ENCODE results near the gene ELOVL5. TPM values are rescaled to one million over a fixed set of nuclear protein-coding genes. Genes with fewer than 3 reads are reported as not detected.

Gene ELOVL5
- total and polyA plus RNA-seq, 2 experiments from 2014 or later, result 83.3 to 180 TPM

DNA sequence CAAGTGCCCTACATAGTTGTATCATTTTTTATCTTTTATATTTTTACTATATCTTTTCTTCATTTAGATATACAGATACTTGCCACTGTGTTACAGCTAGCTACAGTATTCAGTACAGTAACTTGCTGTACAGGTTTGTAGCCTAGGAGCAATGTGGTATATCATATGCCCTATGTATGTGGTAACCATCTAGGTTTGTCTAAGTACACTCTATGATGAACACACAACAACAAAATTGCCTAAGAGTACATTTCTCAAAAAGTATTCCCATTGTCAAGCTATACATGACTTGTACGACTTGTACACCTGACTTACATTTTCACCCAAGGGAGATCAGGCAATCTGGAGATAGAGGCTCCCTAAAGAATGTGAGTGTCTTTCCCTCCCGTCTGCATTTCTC lies 8.2 kb downstream of the ELOVL5 start:
- ATAC-seq (no peak), DNase-seq (ENCODE audit: low spot score) (no peak)
- Histone ChIP-seq H3K27me3 (ENCODE audit: insufficient read depth) (no peaks in the 10 kb centered on the region), H2AFZ (no peak overlapping the region), H4K20me1 (replicated peaks; ENCODE audit: insufficient read depth) (peaks cover 79% of the 10 kb centered on the region), H3K27ac (ENCODE audit: low read depth) (no peak overlapping the region), H3K4me2 (no peak overlapping the region), H3K9me2 (ENCODE audit: insufficient read depth) (no peaks in the 10 kb centered on the region), H3K4me1 (ENCODE audit: insufficient read depth) (peaks cover 29% of the 10 kb centered on the region), H3K36me3 (ENCODE audit: insufficient read depth) (no peaks in the 10 kb centered on the region; the same call in 1 of the 2 replicates), H3F3A (replicated peaks; ENCODE audit: low read depth) (no peaks in the 10 kb centered on the region), H3K79me2 (replicated peaks; ENCODE audit: insufficient read depth) (peaks cover 100% of the 10 kb centered on the region), H3K4me3 (no peak overlapping the region)
- Mint-ChIP-seq H3K4me1 (peaks cover 45% of the 10 kb centered on the region), H3K36me3 (ENCODE audit: low read depth) (peaks cover 11% of the 10 kb centered on the region; the same call in 2 of the 3 replicates), H3K27ac (no peak overlapping the region), H3K9me3 (no peaks in the 10 kb centered on the region), H3K4me3 (no peak overlapping the region), H3K27me3 (ENCODE audit: insufficient read depth, low read depth, poor library complexity) (peaks cover 8% of the 10 kb centered on the region)
- no peak for TF ChIP-seq EZH2 (IDR thresholded peaks at IDR 0.05; ENCODE audit: low read depth, unreplicated experiment)
- TF ChIP-seq EZH2phosphoT487 (IDR thresholded peaks at IDR 0.05; ENCODE audit: unreplicated experiment), result no peak
- TF ChIP-seq POLR2AphosphoS5 (IDR thresholded peaks at IDR 0.05; ENCODE audit: low read depth), result no peak
- TF ChIP-seq, protein P1, sequence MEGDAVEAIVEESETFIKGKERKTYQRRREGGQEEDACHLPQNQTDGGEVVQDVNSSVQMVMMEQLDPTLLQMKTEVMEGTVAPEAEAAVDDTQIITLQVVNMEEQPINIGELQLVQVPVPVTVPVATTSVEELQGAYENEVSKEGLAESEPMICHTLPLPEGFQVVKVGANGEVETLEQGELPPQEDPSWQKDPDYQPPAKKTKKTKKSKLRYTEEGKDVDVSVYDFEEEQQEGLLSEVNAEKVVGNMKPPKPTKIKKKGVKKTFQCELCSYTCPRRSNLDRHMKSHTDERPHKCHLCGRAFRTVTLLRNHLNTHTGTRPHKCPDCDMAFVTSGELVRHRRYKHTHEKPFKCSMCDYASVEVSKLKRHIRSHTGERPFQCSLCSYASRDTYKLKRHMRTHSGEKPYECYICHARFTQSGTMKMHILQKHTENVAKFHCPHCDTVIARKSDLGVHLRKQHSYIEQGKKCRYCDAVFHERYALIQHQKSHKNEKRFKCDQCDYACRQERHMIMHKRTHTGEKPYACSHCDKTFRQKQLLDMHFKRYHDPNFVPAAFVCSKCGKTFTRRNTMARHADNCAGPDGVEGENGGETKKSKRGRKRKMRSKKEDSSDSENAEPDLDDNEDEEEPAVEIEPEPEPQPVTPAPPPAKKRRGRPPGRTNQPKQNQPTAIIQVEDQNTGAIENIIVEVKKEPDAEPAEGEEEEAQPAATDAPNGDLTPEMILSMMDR (conservative IDR thresholded peaks at IDR 0.05; ENCODE audit: low read depth in 2 of 2), result no peak
- TF ChIP-seq, protein P2, sequence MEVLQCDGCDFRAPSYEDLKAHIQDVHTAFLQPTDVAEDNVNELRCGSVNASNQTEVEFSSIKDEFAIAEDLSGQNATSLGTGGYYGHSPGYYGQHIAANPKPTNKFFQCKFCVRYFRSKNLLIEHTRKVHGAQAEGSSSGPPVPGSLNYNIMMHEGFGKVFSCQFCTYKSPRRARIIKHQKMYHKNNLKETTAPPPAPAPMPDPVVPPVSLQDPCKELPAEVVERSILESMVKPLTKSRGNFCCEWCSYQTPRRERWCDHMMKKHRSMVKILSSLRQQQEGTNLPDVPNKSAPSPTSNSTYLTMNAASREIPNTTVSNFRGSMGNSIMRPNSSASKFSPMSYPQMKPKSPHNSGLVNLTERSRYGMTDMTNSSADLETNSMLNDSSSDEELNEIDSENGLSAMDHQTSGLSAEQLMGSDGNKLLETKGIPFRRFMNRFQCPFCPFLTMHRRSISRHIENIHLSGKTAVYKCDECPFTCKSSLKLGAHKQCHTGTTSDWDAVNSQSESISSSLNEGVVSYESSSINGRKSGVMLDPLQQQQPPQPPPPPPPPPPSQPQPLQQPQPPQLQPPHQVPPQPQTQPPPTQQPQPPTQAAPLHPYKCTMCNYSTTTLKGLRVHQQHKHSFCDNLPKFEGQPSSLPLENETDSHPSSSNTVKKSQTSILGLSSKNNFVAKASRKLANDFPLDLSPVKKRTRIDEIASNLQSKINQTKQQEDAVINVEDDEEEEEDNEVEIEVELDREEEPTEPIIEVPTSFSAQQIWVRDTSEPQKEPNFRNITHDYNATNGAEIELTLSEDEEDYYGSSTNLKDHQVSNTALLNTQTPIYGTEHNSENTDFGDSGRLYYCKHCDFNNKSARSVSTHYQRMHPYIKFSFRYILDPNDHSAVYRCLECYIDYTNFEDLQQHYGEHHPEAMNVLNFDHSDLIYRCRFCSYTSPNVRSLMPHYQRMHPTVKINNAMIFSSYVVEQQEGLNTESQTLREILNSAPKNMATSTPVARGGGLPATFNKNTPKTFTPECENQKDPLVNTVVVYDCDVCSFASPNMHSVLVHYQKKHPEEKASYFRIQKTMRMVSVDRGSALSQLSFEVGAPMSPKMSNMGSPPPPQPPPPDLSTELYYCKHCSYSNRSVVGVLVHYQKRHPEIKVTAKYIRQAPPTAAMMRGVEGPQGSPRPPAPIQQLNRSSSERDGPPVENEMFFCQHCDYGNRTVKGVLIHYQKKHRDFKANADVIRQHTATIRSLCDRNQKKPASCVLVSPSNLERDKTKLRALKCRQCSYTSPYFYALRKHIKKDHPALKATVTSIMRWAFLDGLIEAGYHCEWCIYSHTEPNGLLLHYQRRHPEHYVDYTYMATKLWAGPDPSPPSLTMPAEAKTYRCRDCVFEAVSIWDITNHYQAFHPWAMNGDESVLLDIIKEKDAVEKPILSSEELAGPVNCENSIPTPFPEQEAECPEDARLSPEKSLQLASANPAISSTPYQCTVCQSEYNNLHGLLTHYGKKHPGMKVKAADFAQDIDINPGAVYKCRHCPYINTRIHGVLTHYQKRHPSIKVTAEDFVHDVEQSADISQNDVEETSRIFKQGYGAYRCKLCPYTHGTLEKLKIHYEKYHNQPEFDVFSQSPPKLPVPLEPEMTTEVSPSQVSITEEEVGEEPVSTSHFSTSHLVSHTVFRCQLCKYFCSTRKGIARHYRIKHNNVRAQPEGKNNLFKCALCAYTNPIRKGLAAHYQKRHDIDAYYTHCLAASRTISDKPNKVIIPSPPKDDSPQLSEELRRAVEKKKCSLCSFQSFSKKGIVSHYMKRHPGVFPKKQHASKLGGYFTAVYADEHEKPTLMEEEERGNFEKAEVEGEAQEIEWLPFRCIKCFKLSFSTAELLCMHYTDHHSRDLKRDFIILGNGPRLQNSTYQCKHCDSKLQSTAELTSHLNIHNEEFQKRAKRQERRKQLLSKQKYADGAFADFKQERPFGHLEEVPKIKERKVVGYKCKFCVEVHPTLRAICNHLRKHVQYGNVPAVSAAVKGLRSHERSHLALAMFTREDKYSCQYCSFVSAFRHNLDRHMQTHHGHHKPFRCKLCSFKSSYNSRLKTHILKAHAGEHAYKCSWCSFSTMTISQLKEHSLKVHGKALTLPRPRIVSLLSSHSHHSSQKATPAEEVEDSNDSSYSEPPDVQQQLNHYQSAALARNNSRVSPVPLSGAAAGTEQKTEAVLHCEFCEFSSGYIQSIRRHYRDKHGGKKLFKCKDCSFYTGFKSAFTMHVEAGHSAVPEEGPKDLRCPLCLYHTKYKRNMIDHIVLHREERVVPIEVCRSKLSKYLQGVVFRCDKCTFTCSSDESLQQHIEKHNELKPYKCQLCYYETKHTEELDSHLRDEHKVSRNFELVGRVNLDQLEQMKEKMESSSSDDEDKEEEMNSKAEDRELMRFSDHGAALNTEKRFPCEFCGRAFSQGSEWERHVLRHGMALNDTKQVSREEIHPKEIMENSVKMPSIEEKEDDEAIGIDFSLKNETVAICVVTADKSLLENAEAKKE (CRISPR knock-in tag; IDR thresholded peaks at IDR 0.05), result no peak

Data from GM23338 (cell line).